Measurements from ENCODE around the gene FUNDC2. TPM values are rescaled to one million over a fixed set of nuclear protein-coding genes. Genes with fewer than 3 reads are reported as not detected.
A peak's percentile ranks its signal among the peaks of the same experiment; 100 is the strongest.

FUNDC2 gene
- total RNA-seq, 2 donors from 2014 or later = 146 to 178 TPM

DNA sequence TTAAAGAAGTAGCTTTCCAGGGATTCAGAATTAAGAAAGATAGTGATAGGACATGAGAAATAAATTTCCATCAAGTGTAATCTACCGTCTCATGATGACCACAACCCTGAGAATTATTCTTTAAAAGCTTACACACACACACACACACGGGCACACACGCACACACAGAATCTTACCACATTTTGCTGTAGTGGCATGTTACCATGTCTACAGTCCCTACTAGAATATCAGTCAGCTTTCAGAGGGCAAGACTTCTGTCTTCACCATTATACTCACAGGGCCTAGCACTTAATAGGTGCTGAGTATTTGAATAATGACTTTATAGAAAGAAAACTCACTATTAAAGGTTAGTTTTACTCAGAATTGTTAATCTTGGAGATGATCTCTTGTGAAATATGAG, 28.9 kb downstream of the FUNDC2 start:
- Histone ChIP-seq H3K4me1 (no peaks in the 10 kb centered on the region), H3K9me3 (no peaks in the 10 kb centered on the region), H3K4me3 (no peak overlapping the region), H3K27ac (no peak overlapping the region), H3K36me3 (no peaks in the 10 kb centered on the region), H3K27me3 (no peaks in the 10 kb centered on the region)
- no peak for DNase-seq (ENCODE audit: low spot score)
- TF ChIP-seq, protein P1, sequence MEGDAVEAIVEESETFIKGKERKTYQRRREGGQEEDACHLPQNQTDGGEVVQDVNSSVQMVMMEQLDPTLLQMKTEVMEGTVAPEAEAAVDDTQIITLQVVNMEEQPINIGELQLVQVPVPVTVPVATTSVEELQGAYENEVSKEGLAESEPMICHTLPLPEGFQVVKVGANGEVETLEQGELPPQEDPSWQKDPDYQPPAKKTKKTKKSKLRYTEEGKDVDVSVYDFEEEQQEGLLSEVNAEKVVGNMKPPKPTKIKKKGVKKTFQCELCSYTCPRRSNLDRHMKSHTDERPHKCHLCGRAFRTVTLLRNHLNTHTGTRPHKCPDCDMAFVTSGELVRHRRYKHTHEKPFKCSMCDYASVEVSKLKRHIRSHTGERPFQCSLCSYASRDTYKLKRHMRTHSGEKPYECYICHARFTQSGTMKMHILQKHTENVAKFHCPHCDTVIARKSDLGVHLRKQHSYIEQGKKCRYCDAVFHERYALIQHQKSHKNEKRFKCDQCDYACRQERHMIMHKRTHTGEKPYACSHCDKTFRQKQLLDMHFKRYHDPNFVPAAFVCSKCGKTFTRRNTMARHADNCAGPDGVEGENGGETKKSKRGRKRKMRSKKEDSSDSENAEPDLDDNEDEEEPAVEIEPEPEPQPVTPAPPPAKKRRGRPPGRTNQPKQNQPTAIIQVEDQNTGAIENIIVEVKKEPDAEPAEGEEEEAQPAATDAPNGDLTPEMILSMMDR (IDR thresholded peaks at IDR 0.05) = no peak

DNA sequence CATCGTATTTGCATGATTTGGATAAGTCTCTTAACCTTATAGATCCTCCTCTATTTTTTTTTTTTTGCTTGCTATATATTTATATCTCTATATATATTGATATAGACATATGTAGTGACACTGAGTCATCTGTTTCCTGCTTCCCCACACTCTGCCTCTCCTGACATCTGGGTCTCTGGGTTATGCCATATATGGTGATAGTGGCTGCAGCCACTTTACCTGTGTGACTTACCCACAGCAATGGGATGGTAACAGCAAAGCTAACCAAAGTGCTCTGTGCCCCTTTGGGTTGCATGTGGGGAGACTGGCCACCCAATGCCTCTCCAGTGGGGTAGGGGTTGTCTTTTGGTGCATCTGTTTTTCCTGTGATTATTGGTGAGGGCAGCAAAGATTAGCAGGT, 29.8 kb downstream of the FUNDC2 start:
- TF ChIP-seq, protein P1 (IDR thresholded peaks at IDR 0.05) = no peak
- peak overlapping the region in 1 of 2 donors; percentile 5 for H3K27ac ChIP-seq

DNA sequence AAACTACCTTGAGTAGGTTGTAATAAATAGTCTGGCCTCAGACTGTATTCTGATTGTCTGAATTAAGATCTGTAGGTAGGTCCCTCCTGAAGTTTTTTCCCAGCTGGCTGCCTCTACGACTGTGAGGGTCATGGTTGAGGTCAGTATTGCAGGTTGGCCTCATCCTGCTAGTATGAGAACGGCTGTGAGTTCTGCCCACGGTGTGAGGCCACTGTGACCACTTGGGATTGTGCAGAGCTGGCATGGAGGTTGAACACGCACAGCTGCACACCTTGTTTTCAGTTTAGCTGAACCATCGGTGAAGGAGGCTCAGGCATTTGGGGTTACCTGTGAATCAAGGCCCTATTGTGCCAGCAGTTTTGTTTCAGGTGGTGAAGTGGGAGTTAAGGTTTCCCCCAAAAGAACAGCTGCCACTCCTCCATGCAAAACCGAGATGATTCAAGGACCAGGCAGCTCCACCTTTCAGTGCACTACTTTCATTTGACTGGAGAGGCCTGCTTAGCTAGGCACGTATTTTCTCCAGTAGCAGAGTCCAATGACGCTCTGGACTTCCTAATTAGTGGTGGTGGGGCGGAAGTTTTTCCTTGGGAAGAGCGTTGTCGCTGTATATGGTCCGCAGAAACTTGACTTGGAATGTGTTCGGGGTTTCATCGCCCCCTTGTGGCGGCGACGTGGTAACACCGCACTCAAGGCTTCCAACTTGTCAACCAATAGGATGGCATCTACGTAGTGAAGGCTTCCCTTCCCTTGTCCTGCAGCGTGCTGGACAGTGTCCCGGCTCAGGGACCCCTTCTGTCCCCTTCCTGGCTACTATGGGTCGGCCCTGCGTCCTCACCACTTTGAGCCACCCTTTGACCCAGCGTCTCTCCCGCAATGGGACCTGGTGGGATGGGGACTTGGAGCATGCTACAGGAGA, 30.5 kb downstream of the FUNDC2 start:
- peak overlapping the region; percentile 22 to 40 for H3K27ac ChIP-seq
- no peaks in the 10 kb centered on the region for H3K9me3 ChIP-seq
- no peaks in the 10 kb centered on the region for H3K4me1 ChIP-seq
- H3K4me3 ChIP-seq = no peak overlapping the region
- DNase-seq (ENCODE audit: low spot score) = peak; percentile 80
- no peaks in the 10 kb centered on the region for H3K27me3 ChIP-seq
- TF ChIP-seq, protein P1 (IDR thresholded peaks at IDR 0.05) = peak; percentile 34 to 84
- H3K36me3 ChIP-seq = no peaks in the 10 kb centered on the region

More for the DNA sequence above, 29.8 kb downstream of the FUNDC2 start:
- Histone ChIP-seq H3K4me1 (no peaks in the 10 kb centered on the region), H3K4me3 (no peak overlapping the region), H3K9me3 (no peaks in the 10 kb centered on the region), H3K36me3 (no peaks in the 10 kb centered on the region), H3K27me3 (no peaks in the 10 kb centered on the region)
- no peak for DNase-seq (ENCODE audit: low spot score)

DNA sequence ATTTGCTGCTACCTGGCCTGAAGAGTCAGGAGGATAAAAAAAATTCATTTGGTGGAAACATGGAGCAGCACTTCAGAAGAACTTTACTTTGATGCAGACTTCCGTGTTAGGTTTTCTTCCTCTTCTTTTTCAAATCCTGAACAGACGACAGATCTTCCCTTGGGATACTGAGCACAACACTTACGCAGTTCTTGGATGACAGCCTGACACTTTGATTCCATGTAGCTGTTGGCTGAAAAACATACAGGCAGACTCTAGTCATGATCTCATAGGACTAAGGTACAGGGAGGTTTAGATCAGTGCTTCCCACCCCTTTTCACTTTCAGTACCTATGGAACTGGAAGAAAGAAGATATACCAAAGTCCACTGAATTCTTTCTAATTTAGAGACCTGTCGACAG, 35.1 kb downstream of the FUNDC2 start:
- Histone ChIP-seq H3K4me3 (no peak overlapping the region), H3K36me3 (no peaks in the 10 kb centered on the region), H3K9me3 (no peaks in the 10 kb centered on the region), H3K4me1 (no peaks in the 10 kb centered on the region), H3K27ac (no peak overlapping the region), H3K27me3 (no peaks in the 10 kb centered on the region)
- no peak for DNase-seq (ENCODE audit: low spot score)
- TF ChIP-seq, protein P1 (IDR thresholded peaks at IDR 0.05) = no peak

- Histone ChIP-seq H3K9me3 (no peaks in the 10 kb centered on the region), H3K27me3 (no peaks in the 10 kb centered on the region), H3K4me3 (no peak overlapping the region), H3K27ac (no peak overlapping the region), H3K36me3 (no peaks in the 10 kb centered on the region), H3K4me1 (no peaks in the 10 kb centered on the region)
- no peak for DNase-seq (ENCODE audit: low spot score)
- TF ChIP-seq, protein P1 (IDR thresholded peaks at IDR 0.05) = no peak
Measured at GRCh38 chrX:155065035-155065734, 38.5 kb downstream of the FUNDC2 start.

Data from right atrium auricular region (tissue), 2 donors.